CD4-positive, alpha-beta T cell (primary cell): ENCODE results near the gene CD44. TPM values are rescaled to one million over a fixed set of nuclear protein-coding genes. Genes with fewer than 3 reads are reported as not detected.

Source experiments
- ATAC-seq: fragments of 200-7000 bp; cut with Tn5 transposase; one replicate; pipeline ENCODE4 v1.10.0; 2022; ENCODE audit warnings: mild to moderate bottlenecking; ENCODE audit not compliant: poor library complexity
- CTCF ChIA-PET: fragments of 350-600 bp; sonication (Branson Sonifier 250); formaldehyde crosslinking; loops from one replicate; lab custom pipeline; 2021; ENCODE audit warnings: antibody characterized with exemption, inconsistent platforms; lab: Charles Lee
- POLR2A ChIA-PET: fragments of 350-600 bp; sonication (Branson Sonifier 250); formaldehyde crosslinking; loops from one replicate; lab custom pipeline; 2021; ENCODE audit warnings: antibody characterized with exemption, inconsistent platforms; lab: Charles Lee
- DNase-seq, 14 experiments: peaks; one replicate each; pipeline ENCODE4 v3.0.0-alpha.2; 2013 to 2020; ENCODE audit warnings: mixed read lengths in 2 of 14
- H3K27ac ChIP-seq, 2 donors: one replicate each; pipeline versions ENCODE4 v1.5.1 to v1.7.0; 2013; ENCODE audit warnings: low read length in 2 of 2, low read depth in 1 of 2, mild to moderate bottlenecking in 1 of 2
- H3K27me3 ChIP-seq, 2 experiments: 1 replicate in 1 of 2; 2 replicates in 1 of 2; pipeline versions ENCODE4 v1.6.1 to v1.7.0; 2013; ENCODE audit warnings: low read length in 2 of 2, control low read depth in 1 of 2, mild to moderate bottlenecking in 1 of 2, moderate library complexity in 1 of 2; ENCODE audit not compliant: insufficient read depth in 2 of 2, control insufficient read depth in 1 of 2
- H3K36me3 ChIP-seq: one replicate; pipeline ENCODE4 v1.6.1; 2013; ENCODE audit warnings: low read length, control low read depth; ENCODE audit not compliant: insufficient read depth
- H3K4me1 ChIP-seq: one replicate; pipeline ENCODE4 v1.6.1; 2013; ENCODE audit warnings: low read length, control low read depth; ENCODE audit not compliant: insufficient read depth
- H3K4me3 ChIP-seq: one replicate; pipeline ENCODE4 v1.5.1; 2013; ENCODE audit warnings: mild to moderate bottlenecking, low read length, moderate library complexity
- H3K9me3 ChIP-seq, 2 experiments: 1 replicate in 1 of 2; 2 replicates in 1 of 2; pipeline versions ENCODE4 v1.6.1 to v1.7.0; 2013; ENCODE audit warnings: low read length in 2 of 2, mild to moderate bottlenecking in 2 of 2, control low read depth in 1 of 2, moderate library complexity in 1 of 2; ENCODE audit not compliant: control insufficient read depth in 1 of 2, insufficient read depth in 1 of 2
- H3K27ac Mint-ChIP-seq: one replicate; pipeline ENCODE4 v1.8.0; 2020; ENCODE audit warnings: mixed read lengths
- H3K27me3 Mint-ChIP-seq: one replicate; pipeline ENCODE4 v1.8.0; 2021; ENCODE audit warnings: mixed read lengths
- H3K36me3 Mint-ChIP-seq: one replicate; pipeline ENCODE4 v1.8.0; 2021; ENCODE audit warnings: low read depth, mixed read lengths
- H3K4me1 Mint-ChIP-seq: one replicate; pipeline ENCODE4 v1.8.0; 2021; ENCODE audit warnings: low read depth, mixed read lengths
- H3K4me3 Mint-ChIP-seq: one replicate; pipeline ENCODE4 v1.8.0; 2020; ENCODE audit warnings: mild to moderate bottlenecking, mixed read lengths
- H3K9me3 Mint-ChIP-seq: one replicate; pipeline ENCODE4 v1.8.0; 2020; ENCODE audit warnings: mixed read lengths
- CTCF ChIP-seq: fragments of 200-600 bp; IDR thresholded peaks from one replicate; pipeline ENCODE4 v1.8.0; 2022; ENCODE audit warnings: antibody characterized with exemption, mild to moderate bottlenecking
- intact Hi-C, 2 experiments: fragments of 100-400 bp; cut with DNase I in 1 of 2; cut with micrococcal nuclease in 1 of 2; formaldehyde crosslinking; loops; one replicate each; pipeline versions ENCODE4 v1.15.1 to v1.9.0; 2023 to 2025; cut with DNase I, micrococcal nuclease
- total RNA-seq, 174 experiments: library from RNA in 2 of 174; stranded (reverse) in 2 of 174; gene quantifications; one replicate each; pipeline ENCODE4 v1.2.3 and lab custom pipeline; 2021 to 2026

The CD44 gene
- total RNA-seq, 2 experiments from 2014 or later, result 1,283 to 1,330 TPM

GRCh38 chr11:35262056-35262455, 123.1 kb downstream of the CD44 start:
- POLR2A ChIA-PET, result interaction anchor here (1.3 kb wide), 1 partner anchor 27 kb away, joined by 3 read pairs; no protein-coding TSS in a partner anchor
- no peaks in the 10 kb centered on the region for H3K27me3 Mint-ChIP-seq
- no peaks in the 10 kb centered on the region for H3K36me3 Mint-ChIP-seq

DNA sequence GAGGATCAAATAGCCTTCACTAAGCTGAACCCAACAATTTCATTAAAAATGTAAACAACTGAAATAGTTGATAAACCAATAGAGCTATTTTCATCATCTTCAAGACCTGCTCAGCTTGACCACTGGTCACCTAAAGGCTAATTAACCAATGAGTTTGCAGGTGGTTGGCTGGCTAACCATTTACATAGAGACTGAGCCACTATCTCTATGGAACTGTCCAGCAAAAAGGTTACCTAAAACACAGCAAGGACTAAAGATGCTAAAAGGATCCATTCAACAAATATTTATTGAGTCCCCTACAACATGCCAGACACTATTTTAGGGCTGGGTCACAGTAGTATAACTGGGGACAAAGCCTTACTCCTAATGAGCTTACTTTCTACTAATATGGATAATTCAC, 123.8 kb downstream of the CD44 start:
- no peaks in the 10 kb centered on the region for H3K27me3 Mint-ChIP-seq
- H3K9me3 ChIP-seq, result no peaks in the 10 kb centered on the region
- CTCF ChIA-PET, result no interaction called here
- H3K9me3 Mint-ChIP-seq, result no peaks in the 10 kb centered on the region
- H3K36me3 Mint-ChIP-seq, result no peaks in the 10 kb centered on the region
- H3K36me3 ChIP-seq, result no peaks in the 10 kb centered on the region
- H3K4me1 Mint-ChIP-seq, result peaks cover 3% of the 10 kb centered on the region
- H3K4me3 Mint-ChIP-seq, result no peak overlapping the region
- no peak overlapping the region for H3K27ac ChIP-seq
- peaks cover 7% of the 10 kb centered on the region for H3K4me1 ChIP-seq
- POLR2A ChIA-PET, result interaction anchor here (1.3 kb wide), 1 partner anchor 27 kb away, joined by 3 read pairs; no protein-coding TSS in a partner anchor
- H3K27ac Mint-ChIP-seq, result no peak overlapping the region
- ATAC-seq (no peak), DNase-seq (no peak)
- TF ChIP-seq CTCF, result no peak
- H3K4me3 ChIP-seq, result no peak overlapping the region
- intact Hi-C loops, result no loop called here
- no peaks in the 10 kb centered on the region for H3K27me3 ChIP-seq

More at GRCh38 chr11:35262056-35262455, 123.1 kb downstream of the CD44 start:
- Histone ChIP-seq H3K9me3 (no peaks in the 10 kb centered on the region), H3K4me1 (peaks cover 9% of the 10 kb centered on the region), H3K27ac (no peak overlapping the region), H3K27me3 (no peaks in the 10 kb centered on the region), H3K4me3 (no peak overlapping the region), H3K36me3 (no peaks in the 10 kb centered on the region)
- H3K9me3 Mint-ChIP-seq, result no peaks in the 10 kb centered on the region
- H3K4me3 Mint-ChIP-seq, result no peak overlapping the region
- peaks cover 10% of the 10 kb centered on the region for H3K4me1 Mint-ChIP-seq
- CTCF ChIA-PET, result no interaction called here
- intact Hi-C loops, result no loop called here
- TF ChIP-seq CTCF, result no peak
- H3K27ac Mint-ChIP-seq, result no peak overlapping the region
- ATAC-seq (no peak), DNase-seq (no peak)

DNA sequence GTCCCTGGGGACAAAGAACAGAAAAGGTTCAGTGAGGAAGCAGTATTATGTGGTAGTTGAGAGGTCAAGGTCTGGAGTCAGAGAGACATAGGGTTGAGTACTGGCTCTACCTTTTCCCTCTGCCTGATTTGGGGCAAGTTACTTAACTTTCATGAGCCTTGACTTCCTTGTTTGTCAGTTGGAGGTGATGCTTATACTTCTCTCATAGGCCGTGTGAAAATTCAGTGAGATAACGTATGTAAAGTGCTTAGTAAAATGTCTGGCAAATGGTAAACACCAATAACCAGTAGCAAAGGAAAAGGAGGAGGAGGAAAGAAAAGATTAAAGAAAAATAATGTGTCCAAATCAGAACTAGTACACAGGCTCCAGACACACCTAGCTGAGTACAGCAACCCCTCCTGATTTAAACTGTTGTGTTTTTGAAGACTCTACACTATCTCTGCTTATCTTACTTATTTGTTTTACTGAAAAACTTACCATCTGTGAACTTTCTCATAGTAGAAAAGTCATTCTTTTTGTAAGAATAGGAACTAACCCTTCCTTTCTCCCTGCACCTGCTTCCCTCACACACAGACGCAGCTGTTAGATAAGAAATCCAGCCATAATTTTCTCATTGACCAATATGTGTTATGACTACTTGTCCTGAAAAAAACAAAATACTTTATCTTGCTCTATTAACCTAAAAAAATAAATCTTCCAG, 126.9 kb downstream of the CD44 start:
- no peaks in the 10 kb centered on the region for H3K9me3 Mint-ChIP-seq
- ChIA-PET POLR2A (no interaction called here), CTCF (no interaction called here)
- TF ChIP-seq CTCF, result no peak
- no peak overlapping the region for H3K4me3 Mint-ChIP-seq
- H3K27me3 ChIP-seq, result no peaks in the 10 kb centered on the region
- H3K27me3 Mint-ChIP-seq, result no peaks in the 10 kb centered on the region
- no peak overlapping the region for H3K27ac ChIP-seq
- H3K9me3 ChIP-seq, result no peaks in the 10 kb centered on the region
- no peaks in the 10 kb centered on the region for H3K36me3 Mint-ChIP-seq
- H3K27ac Mint-ChIP-seq, result no peak overlapping the region
- DNase-seq, result no peak
- H3K4me1 ChIP-seq, result no peaks in the 10 kb centered on the region
- ATAC-seq, result no peak
- no peaks in the 10 kb centered on the region for H3K36me3 ChIP-seq
- no peaks in the 10 kb centered on the region for H3K4me1 Mint-ChIP-seq
- intact Hi-C loops, result no loop called here
- H3K4me3 ChIP-seq, result no peak overlapping the region
